Measurements from ENCODE around the gene RELCH. TPM values are rescaled to one million over a fixed set of nuclear protein-coding genes. Genes with fewer than 3 reads are reported as not detected.

The RELCH gene
- total and polyA plus RNA-seq, 10 of the 15 experiments (the other 5 are each of a cell fraction or from before 2014, with no cell fraction given) = 3.1 to 23.6 (median 14.5) TPM

DNA sequence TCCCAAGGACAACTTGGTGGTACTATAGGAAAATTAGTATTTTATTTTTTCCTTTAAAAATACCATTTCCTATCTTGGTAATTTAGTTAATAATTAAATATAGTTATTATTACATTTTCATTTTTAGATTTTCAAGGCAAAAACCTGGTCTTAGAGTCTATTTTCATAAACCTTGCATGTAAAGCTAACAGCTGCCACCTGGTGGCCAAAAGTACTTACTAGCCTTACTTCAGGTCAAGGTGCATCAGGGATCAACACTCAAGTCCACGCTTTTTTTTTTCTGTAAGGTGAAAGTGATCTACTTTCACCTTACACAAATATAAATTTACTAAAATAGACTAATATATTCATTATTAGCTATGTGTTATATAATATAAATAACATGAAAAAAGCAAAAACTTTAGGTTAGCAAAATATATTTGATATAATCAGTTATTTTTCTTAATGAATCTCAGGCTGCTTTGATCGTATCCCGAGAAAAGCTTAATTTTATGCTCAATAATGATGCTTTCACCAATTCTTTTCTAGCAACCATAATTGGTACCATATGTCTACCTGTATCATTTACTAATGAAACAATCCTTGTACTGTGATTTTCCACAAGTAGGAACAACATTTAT is 62.5 kb downstream of the RELCH start:
- Histone ChIP-seq H3K27ac (ENCODE audit: control insufficient read depth, insufficient read depth) (no peak overlapping the region), H3K4me1 (ENCODE audit: control insufficient read depth, insufficient read depth, low read length) (no peaks in the 10 kb centered on the region), H3K27me3 (replicated peaks in 1 of 2; ENCODE audit: control insufficient read depth in 2 of 2, insufficient read depth in 2 of 2, low read length in 1 of 2) (no peaks in the 10 kb centered on the region), H3K79me2 (ENCODE audit: control insufficient read depth, insufficient read depth, low read length) (no peaks in the 10 kb centered on the region), H3K4me2 (ENCODE audit: control insufficient read depth, insufficient read depth) (no peak overlapping the region), H3K9ac (ENCODE audit: control insufficient read depth, insufficient read depth, low read length) (no peak overlapping the region), H2AFZ (ENCODE audit: control insufficient read depth, low read depth, low read length) (no peak overlapping the region), H3K9me3 (replicated peaks; ENCODE audit: control insufficient read depth, insufficient read depth, low read length) (no peaks in the 10 kb centered on the region), H3K36me3 (ENCODE audit: control insufficient read depth in 2 of 2, insufficient read depth in 2 of 2, low read length in 1 of 2) (peaks cover 0 to 4% of the 10 kb centered on the region in 2 experiments; a peak in 2 of 4 replicates), H3K4me3 (no peak overlapping the region), H4K20me1 (ENCODE audit: control insufficient read depth, insufficient read depth) (no peaks in the 10 kb centered on the region)
- ChIA-PET SMC1A (ENCODE audit: uncharacterized antibody, unreplicated experiment) (interaction anchor here (0.6 to 5.0 kb wide), 37 partner anchors 9 to 1190 kb away, joined by 3 to 102 read pairs (median 5); partner anchors contain the start of genes PIGN and RELCH), RAD21 (ENCODE audit: unreplicated experiment) (interaction anchor here (0.8 to 6.4 kb wide), 9 partner anchors 16 to 123 kb away, joined by 3 to 98 read pairs (median 3); partner anchors contain the start of genes PIGN and RELCH), POLR2A (interaction anchor here (0.6 to 2.8 kb wide), 3 partner anchors 46 to 62 kb away, joined by 3 to 18 read pairs (median 5); partner anchors contain the start of genes PIGN and RELCH), CTCF (interaction anchor here (0.7 to 8.3 kb wide), 36 partner anchors 11 to 328 kb away, joined by 3 to 268 read pairs (median 5); partner anchors contain the start of genes PIGN and RELCH)
- 71% methylated on average over 3 of the region's 3 CpGs for WGBS (ENCODE audit: insufficient coverage, insufficient replicate concordance, low lambda C conversion rate, missing lambda C conversion rate)
- FAIRE-seq (peak; percentile 13), ATAC-seq (peak; percentile 86), DNase-seq (ENCODE audit: low read depth, low spot score) (peak; percentile 35)
- BruUV-seq (replicated peaks) = no TSS peak
- intact Hi-C loops (cut with micrococcal nuclease; ENCODE audit: unreplicated experiment) = loop anchor here (1.0 kb wide), 1 partner anchor 66 kb away; no protein-coding TSS in a partner anchor
- in situ Hi-C loops (cut with MboI) = loop anchor here (5.0 kb wide), 1 partner anchor 62 kb away; the partner anchor contains the start of genes PIGN and RELCH
- TF ChIP-seq ZNF592 (IDR thresholded peaks at IDR 0.05) (0 out of 2 replicates have a peak, but pooled peaks have one; percentile 47), RELB (IDR thresholded peaks at IDR 0.05; ENCODE audit: low read depth) (no peak), ESRRA (IDR thresholded peaks at IDR 0.05; ENCODE audit: low read length) (no peak), SRF (IDR thresholded peaks at IDR 0.05; ENCODE audit: low read depth in 2 of 2, low read length in 2 of 2) (no peak), SMC3 (IDR thresholded peaks at IDR 0.05; ENCODE audit: borderline replicate concordance, low read length) (peak; percentile 84; the same call in 1 of the 2 replicates), ZBTB4 (CRISPR knock-in tag; IDR thresholded peaks at IDR 0.05) (no peak), POLR2AphosphoS2 (IDR thresholded peaks at IDR 0.05; ENCODE audit: low read depth, low read length) (no peak), IKZF1 (conservative IDR thresholded peaks at IDR 0.05) (no peak), YY1 (IDR thresholded peaks at IDR 0.05; ENCODE audit: low read depth, low read length) (0 out of 2 replicates have a peak, but pooled peaks have one; percentile 21), FOXM1 (IDR thresholded peaks at IDR 0.05; ENCODE audit: low read depth, low read length) (0 out of 2 replicates have a peak, but pooled peaks have one; percentile 30), BACH1 (IDR thresholded peaks at IDR 0.05; ENCODE audit: borderline replicate concordance) (no peak), POLR2AphosphoS5 (IDR thresholded peaks at IDR 0.05; ENCODE audit: low read length) (no peak), RAD21 (IDR thresholded peaks at IDR 0.05; ENCODE audit: insufficient read depth, low read depth, low read length) (peak; percentile 88)
